Immature natural killer cell (primary cell): ENCODE data around the gene HDAC3. TPM values are rescaled to one million over a fixed set of nuclear protein-coding genes. Genes with fewer than 3 reads are reported as not detected.
A peak's percentile ranks its signal among the peaks of the same experiment; 100 is the strongest.

Experiments used
- DNase-seq, 3 donors: peaks; one replicate each; pipeline ENCODE4 v3.0.0; 2022; ENCODE audit warnings: mixed read lengths in 1 of 3
- H3K27ac Mint-ChIP-seq, 6 donors: one replicate each; pipeline ENCODE4 v1.8.0; 2020; ENCODE audit warnings: mixed read lengths in 6 of 6, mild to moderate bottlenecking in 5 of 6, inconsistent platforms in 4 of 6, moderate library complexity in 3 of 6
- H3K27me3 Mint-ChIP-seq, 3 donors: one replicate each; pipeline ENCODE4 v1.8.0; 2020 to 2021; ENCODE audit warnings: low read depth in 3 of 3, mild to moderate bottlenecking in 3 of 3, mixed read lengths in 3 of 3, moderate library complexity in 3 of 3, inconsistent platforms in 1 of 3
- H3K36me3 Mint-ChIP-seq, 3 donors: one replicate each; pipeline ENCODE4 v1.8.0; 2020; ENCODE audit warnings: mixed read lengths in 3 of 3, inconsistent platforms in 2 of 3, mild to moderate bottlenecking in 2 of 3
- H3K4me1 Mint-ChIP-seq, 2 donors: one replicate each; pipeline ENCODE4 v1.8.0; 2020; ENCODE audit warnings: inconsistent platforms in 2 of 2, mild to moderate bottlenecking in 2 of 2, mixed read lengths in 2 of 2, moderate library complexity in 1 of 2
- H3K4me3 Mint-ChIP-seq, 5 donors: one replicate each; pipeline ENCODE4 v1.8.0; 2020; ENCODE audit warnings: mild to moderate bottlenecking in 5 of 5, mixed read lengths in 5 of 5, inconsistent platforms in 3 of 5, moderate library complexity in 3 of 5
- H3K9me3 Mint-ChIP-seq, 6 donors: one replicate each; pipeline ENCODE4 v1.8.0; 2020; ENCODE audit warnings: mild to moderate bottlenecking in 6 of 6, mixed read lengths in 6 of 6, inconsistent platforms in 4 of 6, moderate library complexity in 3 of 6
- polyA plus RNA-seq, 3 donors: library from polyadenylated mRNA; unstranded; fragments of 300-500 nt; fragmentation: Illumina TruSeq; gene quantifications; one replicate each; pipeline ENCODE4 v1.2.3, GENCODE V29; 2021

Gene HDAC3
- polyA plus RNA-seq, 3 donors from 2014 or later: 71.5 to 140 (median 80.6) TPM

GRCh38 chr5:141637767-141638419 lies 1.2 kb upstream of the HDAC3 start:
- Mint-ChIP-seq H3K9me3 (no peaks in the 10 kb centered on the region), H3K27ac (peak overlapping the region; percentile 30 to 75 (median 68)), H3K36me3 (peaks cover 5 to 10% (median 6%) of the 10 kb centered on the region in 3 donors), H3K27me3 (peaks cover 0 to 14% (median 5%) of the 10 kb centered on the region in 3 donors), H3K4me1 (peaks cover 27 to 36% of the 10 kb centered on the region in 2 donors), H3K4me3 (peak overlapping the region; percentile 81 to 94 (median 84))
- DNase-seq: peak; percentile 50 to 63 (median 51)

GRCh38 chr5:141637123-141637766 lies 596 bp upstream of the HDAC3 start:
- peak in 2 of 3 donors; percentile 20 to 26 for DNase-seq
- H3K36me3 Mint-ChIP-seq: peaks cover 5 to 10% (median 6%) of the 10 kb centered on the region in 3 donors
- H3K27ac Mint-ChIP-seq: peak overlapping the region in 3 of 6 donors; percentile 49 to 72 (median 67)
- H3K4me1 Mint-ChIP-seq: peaks cover 27 to 36% of the 10 kb centered on the region in 2 donors
- H3K27me3 Mint-ChIP-seq: peaks cover 0 to 14% (median 5%) of the 10 kb centered on the region in 3 donors
- H3K9me3 Mint-ChIP-seq: no peaks in the 10 kb centered on the region
- peak overlapping the region; percentile 84 to 94 (median 92) for H3K4me3 Mint-ChIP-seq

GRCh38 chr5:141636106-141636412 lies 590 bp downstream of the HDAC3 start:
- Mint-ChIP-seq H3K27me3 (peaks cover 0 to 14% (median 5%) of the 10 kb centered on the region in 3 donors), H3K9me3 (no peaks in the 10 kb centered on the region), H3K4me3 (peak overlapping the region; percentile 90 to 94 (median 92)), H3K36me3 (peaks cover 3 to 11% (median 5%) of the 10 kb centered on the region in 3 donors), H3K4me1 (peaks cover 27 to 36% of the 10 kb centered on the region in 2 donors), H3K27ac (peak overlapping the region; percentile 75 to 94 (median 86))
- DNase-seq: no peak

GRCh38 chr5:141635646-141636045 lies 1.0 kb downstream of the HDAC3 start:
- peaks cover 0 to 14% (median 5%) of the 10 kb centered on the region in 3 donors for H3K27me3 Mint-ChIP-seq
- peak overlapping the region; percentile 90 to 94 (median 92) for H3K4me3 Mint-ChIP-seq
- peaks cover 27 to 36% of the 10 kb centered on the region in 2 donors for H3K4me1 Mint-ChIP-seq
- H3K27ac Mint-ChIP-seq: peak overlapping the region; percentile 59 to 94 (median 80)
- no peak for DNase-seq
- H3K36me3 Mint-ChIP-seq: peaks cover 3 to 9% (median 5%) of the 10 kb centered on the region in 3 donors
- no peaks in the 10 kb centered on the region for H3K9me3 Mint-ChIP-seq

GRCh38 chr5:141634720-141635119 lies 1.9 kb downstream of the HDAC3 start:
- peak overlapping the region; percentile 23 to 94 (median 92) for H3K4me3 Mint-ChIP-seq
- H3K36me3 Mint-ChIP-seq: peaks cover 6 to 11% (median 9%) of the 10 kb centered on the region in 3 donors
- H3K27me3 Mint-ChIP-seq: peaks cover 0 to 14% (median 5%) of the 10 kb centered on the region in 3 donors
- peaks cover 27 to 36% of the 10 kb centered on the region in 2 donors for H3K4me1 Mint-ChIP-seq
- H3K27ac Mint-ChIP-seq: peak overlapping the region in 3 of 6 donors; percentile 19 to 44 (median 41)
- no peak for DNase-seq
- H3K9me3 Mint-ChIP-seq: no peaks in the 10 kb centered on the region

GRCh38 chr5:141633871-141634561 lies 2.6 kb downstream of the HDAC3 start:
- Mint-ChIP-seq H3K36me3 (peaks cover 10 to 14% (median 11%) of the 10 kb centered on the region in 3 donors), H3K4me1 (peaks cover 27 to 36% of the 10 kb centered on the region in 2 donors), H3K9me3 (no peaks in the 10 kb centered on the region), H3K27ac (peak overlapping the region in 5 of 6 donors; percentile 4 to 55 (median 17)), H3K4me3 (no peak overlapping the region), H3K27me3 (peaks cover 0 to 14% (median 5%) of the 10 kb centered on the region in 3 donors)
- DNase-seq: no peak

GRCh38 chr5:141632650-141633049 lies 4.0 kb downstream of the HDAC3 start:
- Mint-ChIP-seq H3K4me1 (peaks cover 18 to 26% of the 10 kb centered on the region in 2 donors), H3K9me3 (no peaks in the 10 kb centered on the region), H3K27ac (no peak overlapping the region), H3K36me3 (peaks cover 16 to 21% (median 21%) of the 10 kb centered on the region in 3 donors), H3K27me3 (peaks cover 0 to 6% (median 5%) of the 10 kb centered on the region in 3 donors), H3K4me3 (no peak overlapping the region)
- DNase-seq: no peak

GRCh38 chr5:141630570-141631140 lies 6.0 kb downstream of the HDAC3 start:
- DNase-seq: no peak
- peaks cover 25 to 29% (median 26%) of the 10 kb centered on the region in 3 donors for H3K36me3 Mint-ChIP-seq
- no peak overlapping the region for H3K27ac Mint-ChIP-seq
- H3K9me3 Mint-ChIP-seq: no peaks in the 10 kb centered on the region
- H3K27me3 Mint-ChIP-seq: no peaks in the 10 kb centered on the region
- H3K4me3 Mint-ChIP-seq: no peak overlapping the region
- peaks cover 12 to 18% of the 10 kb centered on the region in 2 donors for H3K4me1 Mint-ChIP-seq

GRCh38 chr5:141628175-141628788 lies 8.4 kb downstream of the HDAC3 start:
- no peak for DNase-seq
- Mint-ChIP-seq H3K36me3 (peaks cover 32 to 48% (median 35%) of the 10 kb centered on the region in 3 donors), H3K27me3 (no peaks in the 10 kb centered on the region), H3K4me1 (no peaks in the 10 kb centered on the region), H3K27ac (no peak overlapping the region), H3K9me3 (no peaks in the 10 kb centered on the region), H3K4me3 (no peak overlapping the region)

GRCh38 chr5:141623611-141624010 lies 13.0 kb downstream of the HDAC3 start:
- H3K36me3 Mint-ChIP-seq: peaks cover 32 to 53% (median 37%) of the 10 kb centered on the region in 3 donors
- H3K4me3 Mint-ChIP-seq: no peak overlapping the region

GRCh38 chr5:141623186-141623585 lies 13.5 kb downstream of the HDAC3 start:
- DNase-seq: no peak
- no peaks in the 10 kb centered on the region for H3K9me3 Mint-ChIP-seq
- H3K36me3 Mint-ChIP-seq: peaks cover 33 to 51% (median 36%) of the 10 kb centered on the region in 3 donors
- peaks cover 0 to 2% of the 10 kb centered on the region in 2 donors for H3K4me1 Mint-ChIP-seq
- no peak overlapping the region for H3K4me3 Mint-ChIP-seq
- peaks cover 4 to 12% (median 5%) of the 10 kb centered on the region in 3 donors for H3K27me3 Mint-ChIP-seq
- H3K27ac Mint-ChIP-seq: peak overlapping the region in 2 of 6 donors; percentile 44 to 54

More at GRCh38 chr5:141623611-141624010, 13.0 kb downstream of the HDAC3 start:
- DNase-seq: no peak
- Mint-ChIP-seq H3K4me1 (peaks cover 0 to 2% of the 10 kb centered on the region in 2 donors), H3K27me3 (peaks cover 2 to 8% (median 2%) of the 10 kb centered on the region in 3 donors), H3K27ac (peak overlapping the region in 1 of 6 donors; percentile 54), H3K9me3 (no peaks in the 10 kb centered on the region)

- Mint-ChIP-seq H3K36me3 (peaks cover 17 to 22% (median 18%) of the 10 kb centered on the region in 3 donors), H3K27ac (peak within 1 kb of the TSS; percentile 93 to 100 (median 97)), H3K27me3 (peaks cover 7 to 18% (median 9%) of the 10 kb centered on the region in 3 donors), H3K4me1 (peaks cover 37 to 40% of the 10 kb centered on the region in 2 donors), H3K4me3 (peak within 1 kb of the TSS; percentile 97 to 100 (median 100)), H3K9me3 (no peaks in the 10 kb centered on the region)
- peak; percentile 97 to 98 (median 98) for DNase-seq
Observed at GRCh38 chr5:141618804-141619554, 17.7 kb downstream of the HDAC3 start, which contains the start of gene DIAPH1. DIAPH1 (minus strand) TSS chr5:141619000; CDS start chr5:141618914, 86 bp downstream.
